ENCODE results near the gene LPP.

The LPP gene

GRCh38 chr3:188744166-188744565 lies 590.2 kb downstream of the LPP start:
- no peak for TF ChIP-seq GATA3 (IDR thresholded peaks at IDR 0.05; ENCODE audit: low read depth, low read length)
- TF ChIP-seq GATA2 (IDR thresholded peaks at IDR 0.05; ENCODE audit: low read depth, low read length) = no peak

GRCh38 chr3:188745031-188745430 lies 591.1 kb downstream of the LPP start:
- TF ChIP-seq GATA2 (IDR thresholded peaks at IDR 0.05; ENCODE audit: low read depth, low read length) (no peak), GATA3 (IDR thresholded peaks at IDR 0.05; ENCODE audit: low read depth, low read length) (no peak)

- no peak for TF ChIP-seq GATA2 (IDR thresholded peaks at IDR 0.05; ENCODE audit: low read depth, low read length)
Observed at GRCh38 chr3:188746291-188746783, 592.4 kb downstream of the LPP start.

- no peak for TF ChIP-seq GATA2 (IDR thresholded peaks at IDR 0.05; ENCODE audit: low read depth, low read length)
- TF ChIP-seq GATA3 (IDR thresholded peaks at IDR 0.05; ENCODE audit: low read depth, low read length) = no peak
Observed at GRCh38 chr3:188747489-188747888, 593.5 kb downstream of the LPP start.

- TF ChIP-seq GATA3 (IDR thresholded peaks at IDR 0.05; ENCODE audit: low read depth, low read length) (no peak), GATA2 (IDR thresholded peaks at IDR 0.05; ENCODE audit: low read depth, low read length) (no peak)
Observed at GRCh38 chr3:188749010-188749617, 595.2 kb downstream of the LPP start.

GRCh38 chr3:188749830-188750229 lies 595.9 kb downstream of the LPP start:
- no peak for TF ChIP-seq GATA2 (IDR thresholded peaks at IDR 0.05; ENCODE audit: low read depth, low read length)
- TF ChIP-seq GATA3 (IDR thresholded peaks at IDR 0.05; ENCODE audit: low read depth, low read length) = no peak

- TF ChIP-seq GATA2 (IDR thresholded peaks at IDR 0.05; ENCODE audit: low read depth, low read length) (no peak), GATA3 (IDR thresholded peaks at IDR 0.05; ENCODE audit: low read depth, low read length) (no peak)
Observed at GRCh38 chr3:188750617-188751016, 596.7 kb downstream of the LPP start.

GRCh38 chr3:188752850-188753249 lies 598.9 kb downstream of the LPP start:
- TF ChIP-seq GATA2 (IDR thresholded peaks at IDR 0.05; ENCODE audit: low read depth, low read length) (no peak), GATA3 (IDR thresholded peaks at IDR 0.05; ENCODE audit: low read depth, low read length) (no peak)

- TF ChIP-seq GATA3 (IDR thresholded peaks at IDR 0.05; ENCODE audit: low read depth, low read length) (no peak), GATA2 (IDR thresholded peaks at IDR 0.05; ENCODE audit: low read depth, low read length) (no peak)
Observed at GRCh38 chr3:188754267-188754666, 600.3 kb downstream of the LPP start.

GRCh38 chr3:188756241-188756640 lies 602.3 kb downstream of the LPP start:
- no peak for TF ChIP-seq GATA2 (IDR thresholded peaks at IDR 0.05; ENCODE audit: low read depth, low read length)
- no peak for TF ChIP-seq GATA3 (IDR thresholded peaks at IDR 0.05; ENCODE audit: low read depth, low read length)

- no peak for TF ChIP-seq GATA2 (IDR thresholded peaks at IDR 0.05; ENCODE audit: low read depth, low read length)
- no peak for TF ChIP-seq GATA3 (IDR thresholded peaks at IDR 0.05; ENCODE audit: low read depth, low read length)
Observed at GRCh38 chr3:188759336-188760005, 605.5 kb downstream of the LPP start.

- TF ChIP-seq GATA3 (IDR thresholded peaks at IDR 0.05; ENCODE audit: low read depth, low read length) (no peak), GATA2 (IDR thresholded peaks at IDR 0.05; ENCODE audit: low read depth, low read length) (no peak)
Observed at GRCh38 chr3:188760408-188760807, 606.5 kb downstream of the LPP start.

GRCh38 chr3:188761439-188761838 lies 607.5 kb downstream of the LPP start:
- TF ChIP-seq GATA2 (IDR thresholded peaks at IDR 0.05; ENCODE audit: low read depth, low read length) (no peak), GATA3 (IDR thresholded peaks at IDR 0.05; ENCODE audit: low read depth, low read length) (no peak)

GRCh38 chr3:188761964-188762363 lies 608.0 kb downstream of the LPP start:
- TF ChIP-seq GATA3 (IDR thresholded peaks at IDR 0.05; ENCODE audit: low read depth, low read length) (no peak), GATA2 (IDR thresholded peaks at IDR 0.05; ENCODE audit: low read depth, low read length) (no peak)

GRCh38 chr3:188764609-188765008 lies 610.7 kb downstream of the LPP start:
- TF ChIP-seq GATA2 (IDR thresholded peaks at IDR 0.05; ENCODE audit: low read depth, low read length) = no peak
- no peak for TF ChIP-seq GATA3 (IDR thresholded peaks at IDR 0.05; ENCODE audit: low read depth, low read length)

All from SH-SY5Y (cell line).